Astrocyte of the hippocampus (primary cell): ENCODE results near the gene FAM83B.

Experiments
- DNase-seq: peaks from one replicate; pipeline ENCODE4 v3.0.0; 2011; ENCODE audit warnings: low read depth, low spot score

FAM83B gene

GRCh38 chr6:54980511-54981275, 134.1 kb downstream of the FAM83B start:
- DNase-seq = peak; percentile 13

- DNase-seq = no peak
Measured at GRCh38 chr6:54981276-54981609, 134.7 kb downstream of the FAM83B start.

- peak; percentile 63 for DNase-seq
Measured at GRCh38 chr6:54981647-54982046, 135.1 kb downstream of the FAM83B start.

GRCh38 chr6:54987633-54988290, 141.2 kb downstream of the FAM83B start:
- no peak for DNase-seq

DNA sequence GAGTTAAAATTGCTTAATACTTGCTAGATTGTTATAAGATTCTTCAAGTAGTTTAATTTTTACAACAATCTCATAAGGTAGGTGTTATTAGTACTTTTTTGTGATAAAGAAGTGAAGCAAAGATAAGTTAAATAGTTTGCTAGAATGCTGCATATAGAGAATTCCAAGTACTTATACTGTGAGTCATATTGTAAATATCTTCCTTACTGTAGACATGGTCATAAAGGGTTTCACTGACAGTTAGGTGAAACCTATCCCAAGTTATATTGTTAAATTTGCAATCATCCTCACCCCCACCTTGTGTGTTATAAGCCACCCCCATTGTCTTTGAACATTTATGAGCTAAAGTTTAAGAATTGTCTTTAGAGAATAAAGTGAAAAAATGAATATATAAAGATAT, 142.0 kb downstream of the FAM83B start:
- DNase-seq = no peak

- DNase-seq = no peak
Measured at GRCh38 chr6:54990001-54990400, 143.4 kb downstream of the FAM83B start.
